HepG2 (cell line): ENCODE measurements around the gene MRPS5. TPM values are rescaled to one million over a fixed set of nuclear protein-coding genes. Genes with fewer than 3 reads are reported as not detected.
A peak's percentile ranks its signal among the peaks of the same experiment; 100 is the strongest.

Experiments
- CENPX ChIP-seq: sonication (generic); formaldehyde crosslinking; IDR thresholded peaks from 2 replicates; pipeline ENCODE4 v1.9.0; 2021; ENCODE audit warnings: mild to moderate bottlenecking, missing genetic modification reagents, moderate library complexity
- HNRNPUL1 ChIP-seq: fragments of 200-400 bp; formaldehyde crosslinking; IDR thresholded peaks from 2 replicates; pipeline ENCODE4 v1.6.1; 2017; ENCODE audit warnings: low read depth, mild to moderate bottlenecking, low read length, moderate library complexity
- ISX ChIP-seq: sonication (generic); formaldehyde crosslinking; conservative IDR thresholded peaks from 2 replicates; pipeline ENCODE4 v1.5.0; 2020; ENCODE audit warnings: missing genetic modification reagents
- MATR3 ChIP-seq: sonication (generic); formaldehyde crosslinking; IDR thresholded peaks from 2 replicates; pipeline ENCODE4 v1.4.0; 2020; ENCODE audit warnings: missing genetic modification reagents
- SALL2 ChIP-seq: sonication (generic); formaldehyde crosslinking; IDR thresholded peaks from 2 replicates; pipeline ENCODE4 v1.8.1; 2023; ENCODE audit warnings: mild to moderate bottlenecking, missing genetic modification reagents, inconsistent platforms
- SRSF1 ChIP-seq: fragments of 200-400 bp; formaldehyde crosslinking; optimal IDR thresholded peaks from 2 replicates; pipeline ENCODE3; 2017; ENCODE audit warnings: mild to moderate bottlenecking, low read depth, low read length, moderate library complexity
- ZBTB7A ChIP-seq: sonication (generic); formaldehyde crosslinking; IDR thresholded peaks from 2 replicates; pipeline ENCODE4 v1.8.0; 2022; ENCODE audit warnings: mild to moderate bottlenecking, missing genetic modification reagents
- ZNF550 ChIP-seq: sonication (generic); formaldehyde crosslinking; IDR thresholded peaks from 2 replicates; pipeline ENCODE4 v1.4.0; 2020; ENCODE audit warnings: mild to moderate bottlenecking, missing genetic modification reagents, borderline replicate concordance
- ZNF780A ChIP-seq: sonication (generic); formaldehyde crosslinking; IDR thresholded peaks from 2 replicates; pipeline ENCODE4 v1.8.0; 2022; ENCODE audit warnings: mild to moderate bottlenecking, missing genetic modification reagents, moderate library complexity
- ZNF841 ChIP-seq: sonication (generic); formaldehyde crosslinking; IDR thresholded peaks from 2 replicates; pipeline ENCODE4 v1.8.1; 2023; ENCODE audit warnings: missing genetic modification reagents, borderline replicate concordance
- polyA plus RNA-seq, 8 experiments: library from polyadenylated mRNA; depleted of rRNA in 3 of 8; stranded (reverse) in 7 of 8; unstranded in 1 of 8; fragments of >200 nt; fragmentation: Illumina TruSeq in 4 of 8; extraction: Trizol in 4 of 8; gene quantifications; 2 replicates each; pipeline versions ENCODE4 v1.2.1 to v1.2.3, GENCODE V29; 2011 to 2016; ENCODE audit warnings: low read depth in 4 of 8, missing spikeins in 1 of 8, mixed read lengths in 1 of 8; ENCODE audit not compliant: insufficient read depth in 1 of 8
- total RNA-seq, 5 experiments: library from RNA; depleted of rRNA; stranded (reverse); fragments of >200 nt; fragmentation: Illumina TruSeq; extraction: Trizol; gene quantifications; 2 replicates each; pipeline ENCODE4 v1.2.3, GENCODE V29; 2016; ENCODE audit warnings: low read depth in 1 of 5
- TF ChIP-seq, protein P1 (sequence below): sonication (generic); formaldehyde crosslinking; IDR thresholded peaks from 2 replicates; pipeline ENCODE4 v1.8.1; 2022; ENCODE audit warnings: low read depth, mild to moderate bottlenecking, missing genetic modification reagents
- TF ChIP-seq, protein P2 (sequence below): fragments of 450-650 bp; IDR thresholded peaks from 2 replicates; pipeline ENCODE4 v1.6.1; 2017; ENCODE audit warnings: mild to moderate bottlenecking
- TF ChIP-seq, protein P3 (sequence below): sonication (generic); formaldehyde crosslinking; IDR thresholded peaks from 2 replicates; pipeline ENCODE4 v1.4.0; 2020; ENCODE audit warnings: missing genetic modification reagents
- TF ChIP-seq, protein P4 (sequence below): sonication (generic); formaldehyde crosslinking; IDR thresholded peaks from 2 replicates; pipeline ENCODE4 v1.5.1; 2020; ENCODE audit warnings: mild to moderate bottlenecking, missing genetic modification reagents, borderline replicate concordance

Gene MRPS5
- total and polyA plus RNA-seq, 2 of the 13 experiments (the other 11 are each of a cell fraction or from before 2014, with no cell fraction given): 98.8 to 134 TPM

DNA sequence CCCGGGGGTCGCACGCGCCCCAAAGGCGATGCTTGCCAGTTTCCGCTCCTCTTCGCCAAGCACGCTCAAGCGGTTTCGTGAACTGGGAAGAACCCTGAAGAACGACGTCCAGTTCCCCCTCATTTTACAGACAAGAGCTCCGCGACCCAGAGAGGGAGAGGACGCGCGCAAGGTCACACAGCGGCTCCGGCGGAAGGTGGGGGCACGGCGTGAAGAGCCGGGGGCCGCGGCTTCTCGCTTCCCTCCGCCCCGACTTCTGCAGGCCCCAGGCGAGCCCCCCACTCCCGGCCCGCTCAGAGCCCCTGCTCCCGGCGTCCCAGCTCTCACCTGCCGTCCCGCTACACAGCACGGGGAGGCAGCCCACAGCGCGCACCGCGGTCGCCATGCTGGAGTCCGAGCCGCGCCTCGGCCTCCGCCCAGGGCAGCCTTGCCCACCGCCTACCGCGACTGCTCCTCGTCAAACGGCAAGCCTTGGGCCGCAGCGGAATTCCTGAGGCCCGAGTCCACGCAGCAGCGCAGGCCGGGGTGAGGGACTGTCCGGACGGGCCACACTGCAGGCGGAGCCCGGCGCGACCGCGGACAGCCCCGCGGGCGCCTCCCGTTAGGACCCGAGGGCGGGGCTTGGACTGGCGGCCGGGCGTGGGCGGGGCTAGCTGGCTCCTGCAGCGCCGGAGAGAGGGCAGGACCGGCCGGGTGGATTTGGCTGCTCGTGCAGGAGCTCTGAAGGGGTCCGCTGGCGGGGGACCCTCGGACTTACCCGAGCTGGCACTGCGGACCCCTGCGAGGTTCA, at the start of gene MRPS5 (continued):
- TF ChIP-seq, protein P1, sequence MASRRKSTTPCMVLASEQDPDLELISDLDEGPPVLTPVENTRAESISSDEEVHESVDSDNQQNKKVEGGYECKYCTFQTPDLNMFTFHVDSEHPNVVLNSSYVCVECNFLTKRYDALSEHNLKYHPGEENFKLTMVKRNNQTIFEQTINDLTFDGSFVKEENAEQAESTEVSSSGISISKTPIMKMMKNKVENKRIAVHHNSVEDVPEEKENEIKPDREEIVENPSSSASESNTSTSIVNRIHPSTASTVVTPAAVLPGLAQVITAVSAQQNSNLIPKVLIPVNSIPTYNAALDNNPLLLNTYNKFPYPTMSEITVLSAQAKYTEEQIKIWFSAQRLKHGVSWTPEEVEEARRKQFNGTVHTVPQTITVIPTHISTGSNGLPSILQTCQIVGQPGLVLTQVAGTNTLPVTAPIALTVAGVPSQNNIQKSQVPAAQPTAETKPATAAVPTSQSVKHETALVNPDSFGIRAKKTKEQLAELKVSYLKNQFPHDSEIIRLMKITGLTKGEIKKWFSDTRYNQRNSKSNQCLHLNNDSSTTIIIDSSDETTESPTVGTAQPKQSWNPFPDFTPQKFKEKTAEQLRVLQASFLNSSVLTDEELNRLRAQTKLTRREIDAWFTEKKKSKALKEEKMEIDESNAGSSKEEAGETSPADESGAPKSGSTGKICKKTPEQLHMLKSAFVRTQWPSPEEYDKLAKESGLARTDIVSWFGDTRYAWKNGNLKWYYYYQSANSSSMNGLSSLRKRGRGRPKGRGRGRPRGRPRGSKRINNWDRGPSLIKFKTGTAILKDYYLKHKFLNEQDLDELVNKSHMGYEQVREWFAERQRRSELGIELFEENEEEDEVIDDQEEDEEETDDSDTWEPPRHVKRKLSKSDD (CRISPR knock-in tag): peak; percentile 78; the same call in 1 of the 2 replicates
- TF ChIP-seq CENPX (CRISPR knock-in tag): no peak
- TF ChIP-seq SRSF1: peak; percentile 65
- TF ChIP-seq, protein P2, sequence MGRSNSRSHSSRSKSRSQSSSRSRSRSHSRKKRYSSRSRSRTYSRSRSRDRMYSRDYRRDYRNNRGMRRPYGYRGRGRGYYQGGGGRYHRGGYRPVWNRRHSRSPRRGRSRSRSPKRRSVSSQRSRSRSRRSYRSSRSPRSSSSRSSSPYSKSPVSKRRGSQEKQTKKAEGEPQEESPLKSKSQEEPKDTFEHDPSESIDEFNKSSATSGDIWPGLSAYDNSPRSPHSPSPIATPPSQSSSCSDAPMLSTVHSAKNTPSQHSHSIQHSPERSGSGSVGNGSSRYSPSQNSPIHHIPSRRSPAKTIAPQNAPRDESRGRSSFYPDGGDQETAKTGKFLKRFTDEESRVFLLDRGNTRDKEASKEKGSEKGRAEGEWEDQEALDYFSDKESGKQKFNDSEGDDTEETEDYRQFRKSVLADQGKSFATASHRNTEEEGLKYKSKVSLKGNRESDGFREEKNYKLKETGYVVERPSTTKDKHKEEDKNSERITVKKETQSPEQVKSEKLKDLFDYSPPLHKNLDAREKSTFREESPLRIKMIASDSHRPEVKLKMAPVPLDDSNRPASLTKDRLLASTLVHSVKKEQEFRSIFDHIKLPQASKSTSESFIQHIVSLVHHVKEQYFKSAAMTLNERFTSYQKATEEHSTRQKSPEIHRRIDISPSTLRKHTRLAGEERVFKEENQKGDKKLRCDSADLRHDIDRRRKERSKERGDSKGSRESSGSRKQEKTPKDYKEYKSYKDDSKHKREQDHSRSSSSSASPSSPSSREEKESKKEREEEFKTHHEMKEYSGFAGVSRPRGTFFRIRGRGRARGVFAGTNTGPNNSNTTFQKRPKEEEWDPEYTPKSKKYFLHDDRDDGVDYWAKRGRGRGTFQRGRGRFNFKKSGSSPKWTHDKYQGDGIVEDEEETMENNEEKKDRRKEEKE: no peak
- no peak for TF ChIP-seq ZNF841
- TF ChIP-seq SALL2: peak; percentile 92
- TF ChIP-seq MATR3: no peak
- TF ChIP-seq ZNF550 (CRISPR knock-in tag): peak; percentile 63; the same call in 1 of the 2 replicates
- TF ChIP-seq, protein P3, sequence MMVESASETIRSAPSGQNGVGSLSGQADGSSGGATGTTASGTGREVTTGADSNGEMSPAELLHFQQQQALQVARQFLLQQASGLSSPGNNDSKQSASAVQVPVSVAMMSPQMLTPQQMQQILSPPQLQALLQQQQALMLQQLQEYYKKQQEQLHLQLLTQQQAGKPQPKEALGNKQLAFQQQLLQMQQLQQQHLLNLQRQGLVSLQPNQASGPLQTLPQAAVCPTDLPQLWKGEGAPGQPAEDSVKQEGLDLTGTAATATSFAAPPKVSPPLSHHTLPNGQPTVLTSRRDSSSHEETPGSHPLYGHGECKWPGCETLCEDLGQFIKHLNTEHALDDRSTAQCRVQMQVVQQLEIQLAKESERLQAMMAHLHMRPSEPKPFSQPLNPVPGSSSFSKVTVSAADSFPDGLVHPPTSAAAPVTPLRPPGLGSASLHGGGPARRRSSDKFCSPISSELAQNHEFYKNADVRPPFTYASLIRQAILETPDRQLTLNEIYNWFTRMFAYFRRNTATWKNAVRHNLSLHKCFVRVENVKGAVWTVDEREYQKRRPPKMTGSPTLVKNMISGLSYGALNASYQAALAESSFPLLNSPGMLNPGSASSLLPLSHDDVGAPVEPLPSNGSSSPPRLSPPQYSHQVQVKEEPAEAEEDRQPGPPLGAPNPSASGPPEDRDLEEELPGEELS (CRISPR knock-in tag): peak; percentile 31
- no peak for TF ChIP-seq ZBTB7A (CRISPR knock-in tag)
- peak; percentile 57; the same call in 1 of the 2 replicates for TF ChIP-seq ISX (CRISPR knock-in tag)
- TF ChIP-seq, protein P4, sequence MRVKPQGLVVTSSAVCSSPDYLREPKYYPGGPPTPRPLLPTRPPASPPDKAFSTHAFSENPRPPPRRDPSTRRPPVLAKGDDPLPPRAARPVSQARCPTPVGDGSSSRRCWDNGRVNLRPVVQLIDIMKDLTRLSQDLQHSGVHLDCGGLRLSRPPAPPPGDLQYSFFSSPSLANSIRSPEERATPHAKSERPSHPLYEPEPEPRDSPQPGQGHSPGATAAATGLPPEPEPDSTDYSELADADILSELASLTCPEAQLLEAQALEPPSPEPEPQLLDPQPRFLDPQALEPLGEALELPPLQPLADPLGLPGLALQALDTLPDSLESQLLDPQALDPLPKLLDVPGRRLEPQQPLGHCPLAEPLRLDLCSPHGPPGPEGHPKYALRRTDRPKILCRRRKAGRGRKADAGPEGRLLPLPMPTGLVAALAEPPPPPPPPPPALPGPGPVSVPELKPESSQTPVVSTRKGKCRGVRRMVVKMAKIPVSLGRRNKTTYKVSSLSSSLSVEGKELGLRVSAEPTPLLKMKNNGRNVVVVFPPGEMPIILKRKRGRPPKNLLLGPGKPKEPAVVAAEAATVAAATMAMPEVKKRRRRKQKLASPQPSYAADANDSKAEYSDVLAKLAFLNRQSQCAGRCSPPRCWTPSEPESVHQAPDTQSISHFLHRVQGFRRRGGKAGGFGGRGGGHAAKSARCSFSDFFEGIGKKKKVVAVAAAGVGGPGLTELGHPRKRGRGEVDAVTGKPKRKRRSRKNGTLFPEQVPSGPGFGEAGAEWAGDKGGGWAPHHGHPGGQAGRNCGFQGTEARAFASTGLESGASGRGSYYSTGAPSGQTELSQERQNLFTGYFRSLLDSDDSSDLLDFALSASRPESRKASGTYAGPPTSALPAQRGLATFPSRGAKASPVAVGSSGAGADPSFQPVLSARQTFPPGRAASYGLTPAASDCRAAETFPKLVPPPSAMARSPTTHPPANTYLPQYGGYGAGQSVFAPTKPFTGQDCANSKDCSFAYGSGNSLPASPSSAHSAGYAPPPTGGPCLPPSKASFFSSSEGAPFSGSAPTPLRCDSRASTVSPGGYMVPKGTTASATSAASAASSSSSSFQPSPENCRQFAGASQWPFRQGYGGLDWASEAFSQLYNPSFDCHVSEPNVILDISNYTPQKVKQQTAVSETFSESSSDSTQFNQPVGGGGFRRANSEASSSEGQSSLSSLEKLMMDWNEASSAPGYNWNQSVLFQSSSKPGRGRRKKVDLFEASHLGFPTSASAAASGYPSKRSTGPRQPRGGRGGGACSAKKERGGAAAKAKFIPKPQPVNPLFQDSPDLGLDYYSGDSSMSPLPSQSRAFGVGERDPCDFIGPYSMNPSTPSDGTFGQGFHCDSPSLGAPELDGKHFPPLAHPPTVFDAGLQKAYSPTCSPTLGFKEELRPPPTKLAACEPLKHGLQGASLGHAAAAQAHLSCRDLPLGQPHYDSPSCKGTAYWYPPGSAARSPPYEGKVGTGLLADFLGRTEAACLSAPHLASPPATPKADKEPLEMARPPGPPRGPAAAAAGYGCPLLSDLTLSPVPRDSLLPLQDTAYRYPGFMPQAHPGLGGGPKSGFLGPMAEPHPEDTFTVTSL (CRISPR knock-in tag): no peak
- no peak for TF ChIP-seq HNRNPUL1
- no peak; the same call in 1 of the 2 replicates for TF ChIP-seq ZNF780A (CRISPR knock-in tag)
